Measurements from ENCODE around the gene PRR12. TPM values are rescaled to one million over a fixed set of nuclear protein-coding genes. Genes with fewer than 3 reads are reported as not detected.

The PRR12 gene
- total RNA-seq, 1 experiment from 2014 or later, result 53.0 TPM

GRCh38 chr19:49559928-49560327 is 31.1 kb upstream of the PRR12 start:
- H3K27me3 Mint-ChIP-seq (ENCODE audit: unreplicated experiment), result no peaks in the 10 kb centered on the region
- H3K4me1 Mint-ChIP-seq (ENCODE audit: low read depth, unreplicated experiment), result no peaks in the 10 kb centered on the region
- H3K36me3 Mint-ChIP-seq (ENCODE audit: insufficient read depth, unreplicated experiment), result peaks cover 43% of the 10 kb centered on the region

GRCh38 chr19:49560358-49560900 is 30.6 kb upstream of the PRR12 start:
- Mint-ChIP-seq H3K4me1 (ENCODE audit: low read depth, unreplicated experiment) (no peaks in the 10 kb centered on the region), H3K4me3 (ENCODE audit: low read depth, unreplicated experiment) (no peak overlapping the region), H3K27me3 (ENCODE audit: unreplicated experiment) (no peaks in the 10 kb centered on the region), H3K9me3 (ENCODE audit: low read depth, unreplicated experiment) (no peaks in the 10 kb centered on the region), H3K27ac (ENCODE audit: unreplicated experiment) (no peak overlapping the region), H3K36me3 (ENCODE audit: insufficient read depth, unreplicated experiment) (peaks cover 41% of the 10 kb centered on the region)
- no TSS peak for BruUV-seq (replicated peaks)
- no peak for TF ChIP-seq CTCF (IDR thresholded peaks at IDR 0.05; ENCODE audit: unreplicated experiment)
- CTCF ChIA-PET, result interaction anchor here (1.0 to 1.9 kb wide), 2 partner anchors 10 to 14 kb away, joined by 4 to 11 read pairs; no protein-coding TSS in a partner anchor
- intact Hi-C loops (cut with micrococcal nuclease; ENCODE audit: unreplicated experiment), result no loop called here
- DNase-seq, result no peak

More at GRCh38 chr19:49559928-49560327, 31.1 kb upstream of the PRR12 start:
- no peak overlapping the region for H3K4me3 Mint-ChIP-seq (ENCODE audit: low read depth, unreplicated experiment)
- H3K9me3 Mint-ChIP-seq (ENCODE audit: low read depth, unreplicated experiment), result no peaks in the 10 kb centered on the region
- no peak for TF ChIP-seq CTCF (IDR thresholded peaks at IDR 0.05; ENCODE audit: unreplicated experiment)
- intact Hi-C loops (cut with micrococcal nuclease; ENCODE audit: unreplicated experiment), result no loop called here
- H3K27ac Mint-ChIP-seq (ENCODE audit: unreplicated experiment), result no peak overlapping the region
- BruUV-seq (replicated peaks), result no TSS peak
- CTCF ChIA-PET, result interaction anchor here (1.9 kb wide), 1 partner anchor 10 kb away, joined by 11 read pairs; no protein-coding TSS in a partner anchor
- DNase-seq, result no peak

DNA sequence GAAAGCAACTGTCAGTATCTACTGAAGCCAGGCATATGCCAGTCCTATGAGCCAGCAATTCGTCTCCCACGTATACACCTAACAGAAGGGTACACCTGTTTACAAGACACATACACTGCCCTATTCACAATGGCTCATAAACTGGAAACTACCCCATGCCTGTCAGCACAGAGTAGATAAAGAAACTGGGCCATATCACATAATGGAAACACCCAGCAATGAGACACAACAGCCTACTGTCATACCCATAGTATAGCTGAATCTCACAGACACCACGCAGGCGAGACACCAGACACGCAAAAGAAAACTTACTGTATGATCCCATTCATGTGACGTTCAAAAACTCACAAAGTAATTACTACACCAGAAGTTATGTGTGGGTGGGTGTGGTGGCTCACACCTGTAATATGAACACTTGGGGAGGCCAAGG is 26.4 kb upstream of the PRR12 start:
- Mint-ChIP-seq H3K9me3 (ENCODE audit: low read depth, unreplicated experiment) (no peaks in the 10 kb centered on the region), H3K27me3 (ENCODE audit: unreplicated experiment) (no peaks in the 10 kb centered on the region), H3K36me3 (ENCODE audit: insufficient read depth, unreplicated experiment) (peaks cover 6% of the 10 kb centered on the region), H3K4me3 (ENCODE audit: low read depth, unreplicated experiment) (no peak overlapping the region), H3K27ac (ENCODE audit: unreplicated experiment) (no peak overlapping the region), H3K4me1 (ENCODE audit: low read depth, unreplicated experiment) (no peaks in the 10 kb centered on the region)
- TF ChIP-seq CTCF (IDR thresholded peaks at IDR 0.05; ENCODE audit: unreplicated experiment), result no peak
- no TSS peak for BruUV-seq (replicated peaks)
- intact Hi-C loops (cut with micrococcal nuclease; ENCODE audit: unreplicated experiment), result no loop called here
- CTCF ChIA-PET, result interaction anchor here (0.6 to 0.8 kb wide), 2 partner anchors 18 to 131 kb away, joined by 3 to 5 read pairs; no protein-coding TSS in a partner anchor
- DNase-seq, result no peak

DNA sequence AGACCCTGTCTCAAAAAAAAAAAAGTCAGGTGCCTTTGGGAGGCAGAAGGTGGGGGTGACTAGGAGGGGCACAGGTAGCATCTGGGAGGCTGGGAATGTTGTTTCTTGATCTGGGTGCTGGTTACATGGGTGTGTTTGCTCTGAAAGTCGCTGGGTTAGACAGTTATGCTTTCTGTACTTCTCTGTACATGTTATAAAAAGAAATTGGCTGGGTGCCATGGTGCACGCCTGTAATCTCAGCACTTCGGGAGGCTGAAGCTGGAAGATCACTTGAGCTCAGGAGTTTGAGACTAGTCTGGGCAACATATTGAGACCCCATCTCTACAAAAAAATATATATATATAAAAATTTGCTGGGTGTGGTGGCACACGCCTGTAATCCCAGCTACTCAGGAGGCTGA is 25.7 kb upstream of the PRR12 start:
- Mint-ChIP-seq H3K36me3 (ENCODE audit: insufficient read depth, unreplicated experiment) (peaks cover under 1% of the 10 kb centered on the region), H3K27ac (ENCODE audit: unreplicated experiment) (no peak overlapping the region), H3K4me1 (ENCODE audit: low read depth, unreplicated experiment) (peaks cover 3% of the 10 kb centered on the region), H3K27me3 (ENCODE audit: unreplicated experiment) (no peaks in the 10 kb centered on the region), H3K9me3 (ENCODE audit: low read depth, unreplicated experiment) (no peaks in the 10 kb centered on the region), H3K4me3 (ENCODE audit: low read depth, unreplicated experiment) (no peak overlapping the region)
- TF ChIP-seq CTCF (IDR thresholded peaks at IDR 0.05; ENCODE audit: unreplicated experiment), result no peak
- CTCF ChIA-PET, result no interaction called here
- DNase-seq, result no peak
- BruUV-seq (replicated peaks), result no TSS peak
- intact Hi-C loops (cut with micrococcal nuclease; ENCODE audit: unreplicated experiment), result no loop called here

All from Calu3 (cell line).